Activated CD4-positive, alpha-beta T cell treated with anti-CD3 and anti-CD28 coated beads, Interleukin-2, Interleukin-4, amounts not matched to agents 100 ng/mL and 50 ng/mL, durations not matched to agents 16 hours and 8 hours (primary cell): ENCODE data around the gene MAPK1.
"Not testable (repeated sequence)": the region's sequence is repeated elsewhere in the genome, so short reads cannot be mapped to it uniquely, and the experiment has no call there.

Source experiments
- DNase-seq: peaks from one replicate; pipeline ENCODE4 v3.0.0-alpha.2; 2020; ENCODE audit warnings: low spot score

The MAPK1 gene

GRCh38 chr22:21845558-21846453 is 21.6 kb downstream of the MAPK1 start:
- DNase-seq: no peak

- no peak for DNase-seq
Observed at GRCh38 chr22:21842946-21843345, 24.5 kb downstream of the MAPK1 start.

GRCh38 chr22:21841422-21841821 is 26.0 kb downstream of the MAPK1 start:
- DNase-seq: no peak

- DNase-seq: no peak
Observed at GRCh38 chr22:21840236-21840823, 27.1 kb downstream of the MAPK1 start.

- no peak for DNase-seq
Observed at GRCh38 chr22:21839765-21840140, 27.7 kb downstream of the MAPK1 start.

- DNase-seq: not testable (repeated sequence)
Observed at GRCh38 chr22:21839104-21839764, 28.2 kb downstream of the MAPK1 start.

- no peak for DNase-seq
Observed at GRCh38 chr22:21837248-21837979, 30.0 kb downstream of the MAPK1 start.

GRCh38 chr22:21836486-21836885 is 31.0 kb downstream of the MAPK1 start:
- not testable (repeated sequence) for DNase-seq

- DNase-seq: no peak
Observed at GRCh38 chr22:21835378-21835777, 32.1 kb downstream of the MAPK1 start.

- DNase-seq: no peak
Observed at GRCh38 chr22:21834869-21835268, 32.6 kb downstream of the MAPK1 start.

- no peak for DNase-seq
Observed at GRCh38 chr22:21832291-21833290, 34.9 kb downstream of the MAPK1 start.

GRCh38 chr22:21829523-21829922 is 37.9 kb downstream of the MAPK1 start:
- DNase-seq: no peak

GRCh38 chr22:21828268-21828638 is 39.2 kb downstream of the MAPK1 start:
- DNase-seq: no peak

- DNase-seq: no peak
Observed at GRCh38 chr22:21827628-21828267, 39.7 kb downstream of the MAPK1 start.

- no peak for DNase-seq
Observed at GRCh38 chr22:21826204-21826603, 41.2 kb downstream of the MAPK1 start.

- not testable (repeated sequence) for DNase-seq
Observed at GRCh38 chr22:21824962-21825361, 42.5 kb downstream of the MAPK1 start.

- DNase-seq: no peak
Observed at GRCh38 chr22:21824445-21824912, 43.0 kb downstream of the MAPK1 start.

- DNase-seq: no peak
Observed at GRCh38 chr22:21823740-21824444, 43.6 kb downstream of the MAPK1 start.

GRCh38 chr22:21819183-21819770 is 48.2 kb downstream of the MAPK1 start:
- DNase-seq: no peak
